ENCODE data around the gene BBLN.

Gene BBLN

DNA sequence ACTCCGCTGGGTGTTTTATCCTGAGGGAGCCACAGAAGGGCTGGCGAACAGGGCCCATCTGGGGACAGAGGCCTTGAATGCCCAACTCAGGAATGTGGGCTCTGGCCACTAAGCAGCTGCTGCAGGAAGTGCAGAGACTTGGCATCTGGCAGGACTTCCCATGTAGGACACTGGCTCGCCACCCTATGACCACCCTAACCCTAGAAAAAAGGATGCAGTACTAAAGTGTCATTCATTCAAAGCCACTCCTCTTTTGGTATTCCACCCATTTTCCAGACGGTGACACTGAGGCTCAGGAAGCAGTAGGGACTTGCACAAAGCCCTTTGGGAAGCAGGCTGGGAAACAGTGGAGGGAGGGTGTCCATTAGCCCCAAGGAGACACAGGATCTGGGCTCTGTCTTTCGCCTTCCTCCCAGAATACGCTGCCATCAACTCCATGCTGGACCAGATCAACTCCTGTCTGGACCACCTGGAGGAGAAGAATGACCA lies 3.0 kb downstream of the BBLN start:
- TF ChIP-seq, protein P1, sequence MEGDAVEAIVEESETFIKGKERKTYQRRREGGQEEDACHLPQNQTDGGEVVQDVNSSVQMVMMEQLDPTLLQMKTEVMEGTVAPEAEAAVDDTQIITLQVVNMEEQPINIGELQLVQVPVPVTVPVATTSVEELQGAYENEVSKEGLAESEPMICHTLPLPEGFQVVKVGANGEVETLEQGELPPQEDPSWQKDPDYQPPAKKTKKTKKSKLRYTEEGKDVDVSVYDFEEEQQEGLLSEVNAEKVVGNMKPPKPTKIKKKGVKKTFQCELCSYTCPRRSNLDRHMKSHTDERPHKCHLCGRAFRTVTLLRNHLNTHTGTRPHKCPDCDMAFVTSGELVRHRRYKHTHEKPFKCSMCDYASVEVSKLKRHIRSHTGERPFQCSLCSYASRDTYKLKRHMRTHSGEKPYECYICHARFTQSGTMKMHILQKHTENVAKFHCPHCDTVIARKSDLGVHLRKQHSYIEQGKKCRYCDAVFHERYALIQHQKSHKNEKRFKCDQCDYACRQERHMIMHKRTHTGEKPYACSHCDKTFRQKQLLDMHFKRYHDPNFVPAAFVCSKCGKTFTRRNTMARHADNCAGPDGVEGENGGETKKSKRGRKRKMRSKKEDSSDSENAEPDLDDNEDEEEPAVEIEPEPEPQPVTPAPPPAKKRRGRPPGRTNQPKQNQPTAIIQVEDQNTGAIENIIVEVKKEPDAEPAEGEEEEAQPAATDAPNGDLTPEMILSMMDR (IDR thresholded peaks at IDR 0.05; ENCODE audit: low read depth, low read length) = no peak
- no peak for DNase-seq (ENCODE audit: extremely low read depth, low read depth)

DNA sequence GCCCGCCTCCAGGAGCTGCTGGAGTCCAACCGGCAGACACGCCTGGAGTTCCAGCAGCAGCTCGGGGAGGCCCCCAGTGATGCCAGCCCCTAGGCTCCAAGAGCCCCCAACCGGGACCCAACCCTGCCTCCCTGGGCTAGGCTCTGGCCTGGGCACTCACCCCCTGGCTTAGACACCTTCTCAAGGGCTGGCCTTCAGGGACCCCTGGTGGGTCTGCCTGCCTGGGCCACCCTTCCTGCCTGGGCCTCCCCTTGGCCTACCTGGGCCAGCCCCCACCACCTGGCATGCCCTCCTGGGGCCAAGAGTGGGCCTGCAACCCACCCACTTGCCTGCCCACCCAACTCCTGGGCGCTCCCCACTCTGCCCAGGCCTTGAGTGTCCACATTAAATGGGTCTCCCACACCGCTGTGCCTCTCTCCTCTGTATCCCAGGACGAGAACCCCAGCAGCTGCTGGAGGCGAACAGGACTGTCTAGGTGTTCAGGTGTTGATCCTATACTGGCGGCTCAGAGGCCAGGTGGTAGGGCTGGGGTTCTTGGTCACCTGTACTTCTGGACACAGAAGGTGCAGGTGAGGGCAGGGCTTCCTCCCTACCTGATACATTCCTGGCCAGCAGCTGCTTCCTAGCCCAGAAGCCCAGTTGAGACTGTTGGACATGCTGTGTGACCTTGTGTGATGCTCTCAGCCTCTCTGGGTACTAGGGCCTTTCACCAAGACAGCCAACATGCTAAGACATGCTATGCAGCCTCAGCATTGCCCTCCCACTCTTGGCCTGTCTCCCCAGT lies 3.6 kb downstream of the BBLN start:
- no peak for DNase-seq (ENCODE audit: extremely low read depth, low read depth)
- TF ChIP-seq, protein P1 (IDR thresholded peaks at IDR 0.05; ENCODE audit: low read depth, low read length) = no peak

DNA sequence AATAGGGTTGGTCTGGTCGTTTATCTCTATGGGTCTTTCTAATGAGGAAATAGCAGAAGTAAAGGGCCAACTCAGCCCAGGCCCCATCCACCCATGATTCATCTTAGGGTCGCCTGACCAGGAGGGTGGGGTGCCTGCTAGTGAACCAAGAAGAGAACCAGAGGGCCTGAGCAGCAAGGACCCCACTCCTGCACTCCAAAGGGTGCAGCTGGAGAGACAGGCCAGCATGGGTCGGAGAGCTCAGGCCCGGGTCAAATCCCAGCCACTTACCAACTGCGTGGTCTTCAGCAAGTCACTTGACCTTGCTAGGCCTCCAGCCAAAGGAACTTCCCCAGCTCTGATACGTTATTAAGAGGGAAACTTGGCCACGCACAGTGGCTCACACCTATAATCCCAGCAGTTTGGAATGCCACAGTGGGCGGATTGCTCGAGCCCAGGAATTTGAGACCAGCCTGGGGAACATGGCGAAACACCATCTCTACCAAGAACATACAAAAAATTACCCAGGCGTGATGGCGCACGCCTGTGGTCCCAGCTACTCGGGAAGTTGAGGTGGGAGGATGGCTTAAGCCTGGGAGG lies 4.3 kb downstream of the BBLN start:
- TF ChIP-seq, protein P1 (IDR thresholded peaks at IDR 0.05; ENCODE audit: low read depth, low read length) = no peak
- no peak for DNase-seq (ENCODE audit: extremely low read depth, low read depth)

DNA sequence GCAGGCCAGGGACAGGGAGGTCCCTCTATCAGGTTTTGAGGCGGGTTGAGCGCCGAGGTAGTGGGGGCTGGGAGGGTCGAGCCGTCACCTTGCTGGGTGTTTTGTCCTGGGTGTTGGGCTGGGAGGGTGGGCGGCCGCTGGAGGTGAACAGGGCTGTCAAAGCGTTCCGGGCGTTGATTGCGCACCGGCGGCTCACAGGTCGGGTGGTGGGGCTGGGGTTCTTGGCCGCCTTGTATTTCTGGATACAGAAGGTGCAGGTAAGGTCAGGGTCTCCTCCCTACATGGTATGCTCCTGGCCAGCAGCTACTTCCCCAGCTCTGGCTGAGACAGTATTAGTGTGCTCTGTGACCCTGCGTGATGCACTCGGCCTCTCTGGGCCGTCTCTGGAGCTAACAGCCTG lies 6.1 kb downstream of the BBLN start:
- DNase-seq (ENCODE audit: extremely low read depth, low read depth) = no peak
- TF ChIP-seq, protein P1 (IDR thresholded peaks at IDR 0.05; ENCODE audit: low read depth, low read length) = no peak

DNA sequence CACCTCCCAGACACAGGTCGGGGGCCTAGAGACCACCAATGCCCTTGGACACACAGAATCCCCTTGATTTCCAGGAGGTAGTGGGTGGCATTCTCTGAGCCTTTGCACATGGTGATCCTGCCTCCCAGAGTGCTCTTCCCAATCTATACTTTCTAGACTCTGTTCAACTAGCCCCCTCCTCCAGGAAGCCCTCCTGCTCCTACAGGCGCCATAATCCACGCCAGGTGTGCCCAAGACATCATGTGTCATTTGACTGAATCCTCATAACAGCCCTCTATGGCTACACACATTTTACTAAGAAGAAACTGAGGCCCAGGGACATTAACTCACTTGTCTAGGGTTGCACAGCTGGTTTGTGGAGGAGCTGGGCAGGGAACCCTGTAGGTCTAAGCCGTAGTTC lies 7.1 kb downstream of the BBLN start:
- no peak for DNase-seq (ENCODE audit: extremely low read depth, low read depth)
- TF ChIP-seq, protein P1 (IDR thresholded peaks at IDR 0.05; ENCODE audit: low read depth, low read length) = no peak

DNA sequence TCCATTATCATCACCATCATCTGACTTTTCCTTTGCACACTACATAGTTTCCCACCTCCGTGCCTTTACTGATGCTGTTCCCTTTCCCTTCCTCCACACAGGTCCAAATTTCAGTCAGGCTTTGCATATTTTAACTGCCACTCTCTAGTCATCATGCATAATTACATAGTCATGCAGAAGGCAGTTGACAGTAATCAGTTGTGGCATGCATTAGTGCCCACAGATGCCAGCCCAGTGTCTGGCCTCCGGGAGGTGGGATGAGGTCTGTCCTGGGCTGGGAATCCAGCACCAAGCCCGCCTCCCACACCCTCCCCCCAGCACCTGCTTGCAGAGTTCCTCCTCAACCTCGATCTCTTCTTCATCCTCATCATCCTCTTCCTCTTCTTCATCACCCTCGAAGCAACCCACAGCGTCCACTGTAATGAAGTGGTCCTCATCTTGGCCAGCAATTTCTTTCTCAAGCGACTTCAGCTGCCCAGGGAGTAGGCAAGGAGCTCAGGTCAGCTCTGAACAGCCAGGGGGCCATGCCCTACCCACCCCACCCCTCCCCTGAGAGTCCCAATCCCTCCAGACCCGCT lies 8.8 kb downstream of the BBLN start:
- TF ChIP-seq, protein P1 (IDR thresholded peaks at IDR 0.05; ENCODE audit: low read depth, low read length) = no peak
- DNase-seq (ENCODE audit: extremely low read depth, low read depth) = no peak

DNA sequence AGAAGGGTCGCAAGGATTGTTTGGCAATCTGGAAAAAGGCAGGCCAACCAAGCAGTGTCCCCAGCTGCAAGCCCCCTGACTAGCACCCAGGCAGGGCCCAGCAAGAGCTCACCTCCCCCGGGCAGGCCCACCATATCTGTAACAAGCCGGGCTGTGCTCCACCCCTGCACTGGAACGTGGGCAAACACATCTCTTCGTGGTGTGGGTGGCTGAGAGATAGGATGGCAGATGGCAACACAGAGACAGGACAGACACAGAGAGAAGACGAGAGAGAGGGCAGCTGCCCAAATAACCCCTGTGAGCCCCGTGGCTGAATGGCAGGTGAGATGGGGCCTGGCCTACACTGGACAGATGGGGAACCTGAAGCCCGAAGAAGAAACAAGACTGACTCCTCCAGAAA lies 9.4 kb downstream of the BBLN start:
- no peak for DNase-seq (ENCODE audit: extremely low read depth, low read depth)
- TF ChIP-seq, protein P1 (IDR thresholded peaks at IDR 0.05; ENCODE audit: low read depth, low read length) = no peak

All from AG09319 (cell line).